KMS-11 (cell line): ENCODE measurements around the gene PPRC1.

Experiments
- H2AFZ ChIP-seq: fragments of 200-600 bp; sonication (generic); 2 replicates; pipeline ENCODE4 v1.6.1; 2016; ENCODE audit warnings: antibody characterized with exemption, mixed run types, low read depth
- H3K27ac ChIP-seq: fragments of 200-600 bp; sonication (generic); 2 replicates; pipeline ENCODE4 v1.6.1; 2016; ENCODE audit warnings: mild to moderate bottlenecking, mixed run types
- H3K27me3 ChIP-seq: fragments of 200-600 bp; sonication (generic); 2 replicates; pipeline ENCODE4 v1.6.1; 2017; ENCODE audit warnings: mild to moderate bottlenecking, low read depth, mixed run types, moderate library complexity; ENCODE audit not compliant: insufficient read depth
- H3K36me3 ChIP-seq: fragments of 200-600 bp; sonication (generic); 2 replicates; pipeline ENCODE4 v1.6.1; 2017; ENCODE audit warnings: mild to moderate bottlenecking, mixed run types; ENCODE audit not compliant: insufficient read depth
- H3K4me1 ChIP-seq: fragments of 200-600 bp; sonication (generic); 2 replicates; pipeline ENCODE4 v1.6.1; 2016; ENCODE audit warnings: mild to moderate bottlenecking, low read depth, mixed run types; ENCODE audit not compliant: poor library complexity, severe bottlenecking
- H3K4me2 ChIP-seq: fragments of 200-600 bp; sonication (generic); 2 replicates; pipeline ENCODE4 v1.7.0; 2016; ENCODE audit warnings: mild to moderate bottlenecking, mixed run types
- H3K4me3 ChIP-seq: fragments of 200-600 bp; sonication (generic); IDR thresholded peaks from 2 replicates; pipeline ENCODE4 v1.6.1; 2017; ENCODE audit warnings: low read depth, low read length, mixed read lengths; ENCODE audit not compliant: insufficient read depth
- H3K79me2 ChIP-seq: fragments of 200-600 bp; sonication (generic); 2 replicates; pipeline ENCODE4 v1.6.1; 2016; ENCODE audit warnings: low read depth, mixed run types; ENCODE audit not compliant: insufficient read depth
- H3K9ac ChIP-seq: fragments of 200-600 bp; sonication (generic); 2 replicates; pipeline ENCODE4 v1.6.1; 2016; ENCODE audit warnings: mild to moderate bottlenecking, mixed run types
- H4K20me1 ChIP-seq: fragments of 200-600 bp; sonication (generic); 2 replicates; pipeline ENCODE4 v1.6.1; 2016; ENCODE audit warnings: mild to moderate bottlenecking, mixed run types; ENCODE audit not compliant: insufficient read depth
- TF ChIP-seq, protein P1 (sequence below): fragments of 200-600 bp; sonication (generic); conservative IDR thresholded peaks from 2 replicates; pipeline ENCODE4 v1.6.1; 2017; ENCODE audit warnings: low read depth, mild to moderate bottlenecking, antibody characterized with exemption, low read length, moderate library complexity, mixed read lengths

PPRC1 gene

GRCh38 chr10:102159831-102160230 is 27.0 kb downstream of the PPRC1 start:
- Histone ChIP-seq H3K4me2 (no peak overlapping the region), H3K4me3 (no peak overlapping the region), H3K4me1 (peaks cover 19% of the 10 kb centered on the region), H3K27me3 (no peaks in the 10 kb centered on the region), H4K20me1 (peaks cover 35% of the 10 kb centered on the region), H3K27ac (no peak overlapping the region), H3K36me3 (peaks cover 46% of the 10 kb centered on the region; the same call in 1 of the 2 replicates), H3K79me2 (peaks cover 41% of the 10 kb centered on the region), H3K9ac (no peak overlapping the region), H2AFZ (no peak overlapping the region)
- TF ChIP-seq, protein P1, sequence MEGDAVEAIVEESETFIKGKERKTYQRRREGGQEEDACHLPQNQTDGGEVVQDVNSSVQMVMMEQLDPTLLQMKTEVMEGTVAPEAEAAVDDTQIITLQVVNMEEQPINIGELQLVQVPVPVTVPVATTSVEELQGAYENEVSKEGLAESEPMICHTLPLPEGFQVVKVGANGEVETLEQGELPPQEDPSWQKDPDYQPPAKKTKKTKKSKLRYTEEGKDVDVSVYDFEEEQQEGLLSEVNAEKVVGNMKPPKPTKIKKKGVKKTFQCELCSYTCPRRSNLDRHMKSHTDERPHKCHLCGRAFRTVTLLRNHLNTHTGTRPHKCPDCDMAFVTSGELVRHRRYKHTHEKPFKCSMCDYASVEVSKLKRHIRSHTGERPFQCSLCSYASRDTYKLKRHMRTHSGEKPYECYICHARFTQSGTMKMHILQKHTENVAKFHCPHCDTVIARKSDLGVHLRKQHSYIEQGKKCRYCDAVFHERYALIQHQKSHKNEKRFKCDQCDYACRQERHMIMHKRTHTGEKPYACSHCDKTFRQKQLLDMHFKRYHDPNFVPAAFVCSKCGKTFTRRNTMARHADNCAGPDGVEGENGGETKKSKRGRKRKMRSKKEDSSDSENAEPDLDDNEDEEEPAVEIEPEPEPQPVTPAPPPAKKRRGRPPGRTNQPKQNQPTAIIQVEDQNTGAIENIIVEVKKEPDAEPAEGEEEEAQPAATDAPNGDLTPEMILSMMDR: no peak

GRCh38 chr10:102163342-102163989 is 30.6 kb downstream of the PPRC1 start:
- H3K4me3 ChIP-seq: no peak overlapping the region
- TF ChIP-seq, protein P1: no peak
- H3K36me3 ChIP-seq: peaks cover 21% of the 10 kb centered on the region; the same call in 1 of the 2 replicates
- peaks cover 7% of the 10 kb centered on the region; the same call in 1 of the 2 replicates for H3K79me2 ChIP-seq
- no peak overlapping the region for H3K27ac ChIP-seq
- H3K4me1 ChIP-seq: peaks cover under 1% of the 10 kb centered on the region
- no peaks in the 10 kb centered on the region for H3K27me3 ChIP-seq
- no peak overlapping the region for H2AFZ ChIP-seq
- H3K9ac ChIP-seq: no peak overlapping the region
- H4K20me1 ChIP-seq: peaks cover 2% of the 10 kb centered on the region; the same call in 1 of the 2 replicates
- H3K4me2 ChIP-seq: no peak overlapping the region

DNA sequence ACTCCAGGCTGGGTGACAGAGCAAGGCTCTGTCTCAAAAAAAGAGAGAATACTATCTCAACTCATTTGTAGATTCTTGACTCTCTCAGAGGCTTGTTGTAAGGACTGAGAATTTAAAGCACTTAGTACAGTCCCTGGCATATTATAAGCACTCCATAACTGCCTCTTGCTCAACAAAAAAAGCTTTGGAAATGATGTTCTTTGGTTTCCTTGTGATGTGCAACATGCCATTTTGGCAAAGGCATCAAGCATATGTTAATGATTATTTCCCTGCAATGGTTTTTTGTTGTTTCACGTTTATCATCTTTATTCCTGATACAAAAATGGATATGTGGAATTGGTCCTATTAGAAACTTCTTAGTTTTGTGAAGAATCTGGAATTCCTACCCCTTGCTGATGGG is 35.0 kb downstream of the PPRC1 start:
- TF ChIP-seq, protein P1: no peak

DNA sequence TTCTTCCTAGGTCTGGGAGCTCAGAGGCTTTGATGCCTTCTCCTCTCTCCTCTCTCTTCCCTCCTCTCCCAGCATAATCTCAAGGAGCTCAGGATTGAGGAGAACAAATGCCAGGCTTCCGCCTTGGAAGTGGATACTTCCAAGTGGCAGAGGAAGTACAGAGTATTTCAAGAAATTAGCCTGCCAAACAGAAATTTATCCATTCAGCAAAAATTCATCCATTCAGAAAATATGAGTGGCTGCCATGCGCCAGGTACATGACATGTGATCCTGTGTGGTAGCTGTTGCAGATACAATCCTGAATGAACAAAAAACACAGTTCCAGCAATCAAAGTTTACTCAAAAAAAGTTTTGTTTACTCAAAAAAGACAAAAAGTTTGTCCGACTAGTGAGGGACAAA is 37.8 kb downstream of the PPRC1 start:
- Histone ChIP-seq H3K79me2 (no peaks in the 10 kb centered on the region), H3K9ac (no peak overlapping the region), H3K4me1 (peaks cover 8% of the 10 kb centered on the region), H2AFZ (no peak overlapping the region), H3K27me3 (no peaks in the 10 kb centered on the region), H3K36me3 (no peaks in the 10 kb centered on the region), H3K27ac (no peak overlapping the region), H3K4me3 (no peak overlapping the region), H4K20me1 (no peaks in the 10 kb centered on the region), H3K4me2 (no peak overlapping the region)
- TF ChIP-seq, protein P1: no peak

More for the DNA sequence above, 35.0 kb downstream of the PPRC1 start:
- Histone ChIP-seq H3K27me3 (no peaks in the 10 kb centered on the region), H4K20me1 (no peaks in the 10 kb centered on the region; the same call in 1 of the 2 replicates), H2AFZ (no peak overlapping the region), H3K4me1 (peaks cover 8% of the 10 kb centered on the region), H3K9ac (no peak overlapping the region), H3K4me3 (no peak overlapping the region), H3K4me2 (no peak overlapping the region), H3K27ac (no peak overlapping the region), H3K36me3 (peaks cover 3% of the 10 kb centered on the region; the same call in 1 of the 2 replicates), H3K79me2 (no peaks in the 10 kb centered on the region)
